HG03196 (cell line): ENCODE data around the gene SALL2.
"Not testable (repeated sequence)": the region's sequence is repeated elsewhere in the genome, so short reads cannot be mapped to it uniquely, and the experiment has no call there.

Experiments used
- ATAC-seq: cut with Tn5 transposase; IDR thresholded peaks from one replicate; pipeline ENCODE4 v1.9.1; 2021; ENCODE audit not compliant: unreplicated experiment

SALL2 gene

GRCh38 chr14:21525962-21526671, at the start of gene SALL2:
SALL2 (minus strand) TSS chr14:21526346; CDS start chr14:21526127, 219 bp downstream.
- ATAC-seq: no peak

DNA sequence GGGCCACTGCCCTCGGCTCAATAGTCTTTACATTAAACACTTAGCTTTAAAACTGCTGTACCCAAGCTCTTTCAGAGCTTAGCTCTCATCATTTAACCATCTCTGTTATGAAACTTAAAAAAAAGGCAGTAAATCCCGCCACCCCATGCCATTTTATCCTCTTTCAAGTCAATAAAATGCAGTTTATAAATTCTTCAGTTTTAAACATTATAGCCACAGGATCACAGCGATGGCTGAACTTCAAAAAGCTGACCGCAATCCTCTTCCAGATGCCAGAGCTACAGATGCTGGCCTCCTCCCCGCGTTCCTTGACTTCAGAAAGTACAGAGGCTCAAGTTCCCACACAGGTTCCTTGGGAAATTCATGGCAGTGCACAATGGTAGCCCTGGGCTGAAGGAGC, 49.5 kb upstream of the SALL2 start:
- no peak for ATAC-seq

DNA sequence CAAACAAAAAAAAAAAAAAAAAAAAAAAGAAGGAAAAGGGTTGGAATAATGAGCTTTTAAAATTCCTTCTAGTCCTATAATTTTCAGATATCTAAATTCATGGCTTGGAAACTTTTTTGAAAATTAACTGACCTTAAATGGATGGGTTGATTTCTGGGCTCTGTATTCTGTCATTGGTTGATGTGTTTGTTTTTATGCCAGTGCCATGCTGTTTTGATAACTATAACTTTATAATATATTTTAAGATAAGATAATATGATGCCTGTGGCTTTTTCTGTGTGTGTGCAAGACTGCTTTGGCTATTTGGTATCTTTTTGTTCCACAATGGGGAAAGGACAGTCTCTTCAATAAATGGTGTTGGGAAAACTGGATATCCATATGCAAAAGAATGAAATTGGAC, 46.5 kb upstream of the SALL2 start:
- ATAC-seq: no peak

DNA sequence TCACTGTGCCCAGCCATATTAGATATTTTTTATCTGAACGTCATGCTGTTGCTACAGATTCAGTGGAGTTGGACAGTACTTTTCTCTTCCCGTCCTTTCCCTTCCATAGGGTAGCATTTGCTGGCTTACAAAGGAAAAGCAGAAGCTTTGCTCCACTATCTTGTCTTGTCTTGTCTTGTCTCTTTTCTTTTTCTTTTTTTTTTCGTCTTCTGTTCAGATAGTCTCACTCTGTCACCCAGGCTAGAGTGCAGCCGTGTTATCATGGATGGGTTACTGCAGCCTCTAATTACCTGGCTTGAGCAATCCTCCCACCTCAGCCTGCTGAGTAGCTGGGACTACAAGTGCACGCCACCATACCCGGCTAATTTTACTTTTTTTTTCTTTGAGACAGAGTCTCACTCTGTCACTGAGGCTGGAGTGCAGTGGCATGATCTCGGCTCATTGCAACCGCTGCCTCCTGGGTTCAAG, 32.6 kb upstream of the SALL2 start:
- no peak for ATAC-seq

DNA sequence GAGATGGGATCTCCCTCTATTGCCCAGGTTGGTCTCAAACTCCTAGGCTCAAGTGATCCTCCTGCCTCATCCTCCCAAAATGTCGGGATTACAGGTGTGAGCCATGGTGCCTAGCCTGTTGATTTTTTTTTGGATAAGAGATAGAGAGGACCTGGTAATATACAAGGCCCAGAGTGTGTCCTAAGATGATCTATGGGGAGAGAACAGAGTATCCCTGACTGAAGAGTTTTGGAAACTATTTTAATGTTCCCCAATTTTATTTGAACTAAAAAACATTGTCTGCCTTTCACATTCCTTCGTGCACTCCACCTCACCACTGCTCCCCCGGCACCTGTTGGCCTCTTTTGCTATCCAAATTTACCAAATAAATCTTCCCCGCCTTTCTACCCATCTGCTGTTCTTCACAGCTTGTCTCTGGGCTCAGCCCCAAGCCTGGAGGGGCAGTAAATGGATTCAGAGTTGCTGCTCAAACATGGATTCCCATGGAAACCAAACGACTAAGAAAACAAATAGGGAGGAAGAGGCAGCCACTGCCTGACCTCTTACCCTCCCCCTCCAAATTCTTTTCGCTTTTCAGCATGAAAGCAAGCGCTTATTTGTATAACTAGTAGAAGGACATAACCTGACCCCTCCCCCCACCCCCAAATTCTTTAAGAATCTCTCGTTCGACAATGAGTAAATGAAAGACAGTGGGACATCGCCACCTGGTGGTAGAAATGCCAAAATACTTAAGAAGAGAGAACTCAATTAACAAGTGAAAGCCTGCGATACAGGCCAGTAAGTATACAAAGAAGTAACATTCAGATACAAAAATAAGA, 31.1 kb upstream of the SALL2 start:
- ATAC-seq: no peak

- no peak for ATAC-seq
Observed at GRCh38 chr14:21556378-21557083, 30.4 kb upstream of the SALL2 start.

- no peak for ATAC-seq
Observed at GRCh38 chr14:21553266-21553665, 27.1 kb upstream of the SALL2 start.

- ATAC-seq: not testable (repeated sequence)
Observed at GRCh38 chr14:21544588-21544987, 18.4 kb upstream of the SALL2 start.

DNA sequence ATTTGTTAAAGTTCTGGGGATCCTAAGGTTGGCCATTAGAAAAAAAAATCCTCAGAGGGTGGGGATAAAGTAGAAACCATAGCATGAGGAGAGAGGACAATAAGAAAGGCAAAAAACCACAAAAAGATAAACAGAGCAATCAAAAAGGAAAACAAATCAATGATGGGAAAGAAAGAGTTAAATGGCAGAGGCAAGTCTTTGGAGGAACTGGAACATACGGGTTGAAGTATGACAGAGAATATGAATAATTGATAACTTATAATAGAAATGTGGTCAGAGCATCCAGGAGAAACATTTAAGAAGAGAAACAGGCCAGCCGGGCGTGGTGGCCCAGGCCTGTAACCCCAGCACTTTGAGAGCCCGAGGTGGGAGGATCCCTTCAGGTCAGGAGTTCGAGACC, 17.8 kb upstream of the SALL2 start:
- ATAC-seq: no peak

DNA sequence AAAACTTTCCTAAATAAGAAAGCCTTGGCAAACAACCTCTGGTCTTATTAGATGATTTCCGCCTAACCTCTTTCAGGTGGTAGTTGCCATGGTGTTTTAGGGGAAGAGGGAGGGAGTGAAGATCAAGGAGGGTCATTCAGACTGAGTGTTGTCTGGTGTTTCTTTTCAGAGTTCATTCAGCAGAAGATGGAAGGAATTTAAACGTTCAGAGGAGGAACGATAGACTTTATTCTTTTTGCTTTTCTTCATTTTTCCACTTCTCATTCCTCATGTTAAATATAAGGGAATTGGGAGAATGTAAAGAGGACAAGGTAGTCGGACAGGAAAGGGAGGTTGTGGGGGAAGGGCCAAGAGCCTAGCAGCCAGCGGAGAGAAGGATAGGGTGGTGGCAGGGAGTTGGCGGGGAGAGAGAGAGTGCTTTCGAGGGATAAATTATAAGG, 17.4 kb upstream of the SALL2 start:
- no peak for ATAC-seq

GRCh38 chr14:21541413-21542074, 15.4 kb upstream of the SALL2 start:
- no peak for ATAC-seq

GRCh38 chr14:21539189-21539940, 13.2 kb upstream of the SALL2 start:
- ATAC-seq: no peak

DNA sequence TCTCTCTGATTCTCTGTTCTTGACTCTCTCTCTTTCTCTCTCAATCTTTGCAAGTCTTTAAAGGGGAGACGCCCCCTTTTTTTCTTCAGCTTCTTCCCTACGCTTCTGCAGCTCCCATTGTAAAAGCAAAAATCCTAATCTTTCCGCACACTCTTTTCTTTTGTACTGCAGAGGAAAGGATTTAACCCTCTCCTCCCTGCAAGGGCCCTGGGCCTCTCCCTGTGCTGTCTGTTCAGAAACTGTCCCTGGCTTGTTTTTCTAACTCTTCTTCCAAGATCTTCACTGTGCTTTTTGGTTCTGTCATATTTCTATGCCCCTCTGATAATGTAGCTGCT, 10.9 kb upstream of the SALL2 start:
- ATAC-seq: no peak

- ATAC-seq: no peak
Observed at GRCh38 chr14:21536418-21537089, 10.4 kb upstream of the SALL2 start.

DNA sequence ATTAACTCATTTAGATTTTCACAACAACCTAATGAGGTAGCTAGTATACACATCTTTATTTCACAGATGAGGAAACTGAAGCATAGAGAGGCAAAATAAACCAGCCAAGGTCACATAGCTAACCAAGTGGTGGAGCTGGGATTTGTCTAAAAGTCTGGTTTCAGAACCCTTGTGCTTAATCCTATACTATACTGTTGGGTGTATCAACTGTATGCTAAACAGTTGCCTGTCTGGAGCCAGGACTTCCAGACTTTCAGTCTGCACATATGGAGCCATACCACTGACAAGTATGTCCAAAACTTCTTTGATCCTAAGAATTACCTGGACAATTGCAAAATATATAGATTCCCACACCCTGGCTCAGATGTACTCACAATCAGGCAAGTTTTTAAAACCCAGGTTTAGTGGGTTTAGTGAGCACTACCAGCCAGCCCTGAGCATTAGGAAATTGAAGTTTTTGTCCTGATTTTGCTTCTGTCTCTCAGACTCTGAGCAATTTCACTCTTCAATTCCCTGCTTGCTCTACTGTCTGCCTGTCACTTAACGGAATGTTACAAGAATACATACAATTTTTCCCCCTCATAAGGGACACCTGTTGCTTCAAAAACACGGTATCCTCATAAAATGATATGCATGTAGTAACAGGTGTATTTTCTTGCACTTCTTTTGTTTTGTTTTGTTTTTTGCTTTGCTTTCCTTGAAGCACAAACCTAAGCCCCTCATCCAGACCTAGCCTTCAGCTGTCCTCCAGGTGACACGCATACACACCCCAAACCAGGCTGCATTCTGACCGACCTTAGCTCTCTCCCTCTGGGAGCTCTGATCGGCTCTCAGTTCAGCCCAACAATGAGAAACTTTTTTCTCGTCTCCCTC, 9.6 kb upstream of the SALL2 start:
- ATAC-seq: no peak

GRCh38 chr14:21534576-21534975, 8.4 kb upstream of the SALL2 start:
- no peak for ATAC-seq

- no peak for ATAC-seq
Observed at GRCh38 chr14:21533294-21533693, 7.1 kb upstream of the SALL2 start.

DNA sequence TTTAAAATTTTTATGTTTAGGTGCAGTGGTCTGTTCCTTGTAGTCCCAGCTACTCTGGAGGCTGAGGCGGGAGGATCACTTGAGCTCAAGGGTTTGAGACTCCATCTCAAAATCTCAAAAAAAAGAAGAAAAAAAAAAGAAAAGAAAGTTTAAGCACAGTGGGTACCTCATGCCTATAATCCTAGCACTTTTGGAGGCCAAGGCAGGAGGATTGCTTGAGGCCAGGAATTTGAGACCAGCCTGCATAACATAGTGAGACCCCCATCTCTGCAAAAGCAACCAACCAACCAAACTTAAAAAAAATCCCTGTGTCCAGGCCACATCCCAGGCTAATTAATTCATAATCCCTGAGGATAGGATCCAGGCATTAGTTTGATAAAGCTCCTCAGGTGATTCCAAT, 3.4 kb upstream of the SALL2 start:
- no peak for ATAC-seq
